Right ventricle myocardium inferior (tissue), 1 donor: Measurements from ENCODE around the gene COL2A1. TPM values are rescaled to one million over a fixed set of nuclear protein-coding genes. Genes with fewer than 3 reads are reported as not detected.

ENCODE experiments used
- ATAC-seq: fragments of 200-7000 bp; cut with Tn5 transposase; one replicate; pipeline ENCODE4 v1.9.1; 2020; ENCODE audit warnings: mild to moderate bottlenecking, moderate library complexity
- DNase-seq: peaks from one replicate; pipeline ENCODE4 v3.0.0; 2021; ENCODE audit errors: missing footprints
- intact Hi-C: fragments of 100-400 bp; cut with DNase I; formaldehyde crosslinking; loops from one replicate; pipeline ENCODE4 v1.11.0; 2022
- long read RNA-seq: library from polyadenylated mRNA; unstranded; transcript quantifications from one replicate; pipeline ENCODE4 v2.0.0, GENCODE V29; 2021
- total RNA-seq: library from RNA; stranded (reverse); fragmentation: NEBNext Ultra II Directional; extraction: Animal tissue kit (Norgen Biotek cat#: 25700); gene quantifications from one replicate; pipeline ENCODE4 v1.2.1, GENCODE V29; 2021
- donor health status: DM: no; HTN: yes; CAD: no; lungs with severe emphysema.

Gene COL2A1
- total RNA-seq = not detected
- long read RNA-seq = 0 reads

- intact Hi-C loops = no loop called here
- no peak for DNase-seq
- no peak for ATAC-seq
Measured at GRCh38 chr12:48004053-48004941, at the start of gene COL2A1. Gene COL2A1 (minus strand): TSS chr12:48004476. CDS start chr12:48004321, 155 bp downstream.

- intact Hi-C loops = no loop called here
- DNase-seq (no peak), ATAC-seq (no peak)
Measured at GRCh38 chr12:48053883-48054282, 49.6 kb upstream of the COL2A1 start.

- intact Hi-C loops = no loop called here
- ATAC-seq (no peak), DNase-seq (no peak)
Measured at GRCh38 chr12:48053122-48053521, 48.8 kb upstream of the COL2A1 start.

GRCh38 chr12:48051681-48052080 is 47.4 kb upstream of the COL2A1 start:
- ATAC-seq = no peak
- intact Hi-C loops = no loop called here
- DNase-seq = no peak

- intact Hi-C loops = no loop called here
- no peak for ATAC-seq
Measured at GRCh38 chr12:48050174-48050573, 45.9 kb upstream of the COL2A1 start.

GRCh38 chr12:48045965-48046518 is 41.8 kb upstream of the COL2A1 start:
- intact Hi-C loops = no loop called here
- DNase-seq (no peak), ATAC-seq (no peak)

More at GRCh38 chr12:48050174-48050573, 45.9 kb upstream of the COL2A1 start:
- no peak for DNase-seq

- ATAC-seq (no peak), DNase-seq (no peak)
- intact Hi-C loops = no loop called here
Measured at GRCh38 chr12:48045061-48045846, 41.0 kb upstream of the COL2A1 start.

GRCh38 chr12:48044396-48044795 is 40.1 kb upstream of the COL2A1 start:
- no peak for DNase-seq
- intact Hi-C loops = no loop called here
- ATAC-seq = no peak

GRCh38 chr12:48043771-48044170 is 39.5 kb upstream of the COL2A1 start:
- intact Hi-C loops = no loop called here
- ATAC-seq (no peak), DNase-seq (no peak)

- intact Hi-C loops = no loop called here
- no peak for DNase-seq
- ATAC-seq = no peak
Measured at GRCh38 chr12:48041591-48042423, 37.5 kb upstream of the COL2A1 start.

- intact Hi-C loops = no loop called here
- ATAC-seq (no peak), DNase-seq (no peak)
Measured at GRCh38 chr12:48040354-48040753, 36.1 kb upstream of the COL2A1 start.

- intact Hi-C loops = no loop called here
- ATAC-seq (no peak), DNase-seq (no peak)
Measured at GRCh38 chr12:48039151-48039550, 34.9 kb upstream of the COL2A1 start.

GRCh38 chr12:48038085-48038484 is 33.8 kb upstream of the COL2A1 start:
- intact Hi-C loops = no loop called here
- no peak for ATAC-seq
- DNase-seq = no peak

- intact Hi-C loops = no loop called here
- ATAC-seq = no peak
- DNase-seq = no peak
Measured at GRCh38 chr12:48037267-48037915, 33.1 kb upstream of the COL2A1 start.

GRCh38 chr12:48036818-48037217 is 32.5 kb upstream of the COL2A1 start:
- intact Hi-C loops = no loop called here
- DNase-seq (no peak), ATAC-seq (no peak)

- DNase-seq (no peak), ATAC-seq (no peak)
- intact Hi-C loops = no loop called here
Measured at GRCh38 chr12:48034835-48035805, 30.8 kb upstream of the COL2A1 start.

GRCh38 chr12:48033451-48033850 is 29.2 kb upstream of the COL2A1 start:
- intact Hi-C loops = no loop called here
- DNase-seq = no peak

More at GRCh38 chr12:48033451-48033850, 29.2 kb upstream of the COL2A1 start:
- ATAC-seq = no peak
